Breast epithelium (tissue), 3 donors: ENCODE measurements around the gene CDK14.

Experiments
- CTCF ChIP-seq, 3 donors: fragments of 450-650 bp; IDR thresholded peaks; one replicate each; pipeline ENCODE4 v1.5.1; 2016 to 2017; ENCODE audit warnings: antibody characterized with exemption in 3 of 3, mild to moderate bottlenecking in 3 of 3, moderate library complexity in 3 of 3
- POLR2A ChIP-seq: fragments of 450-650 bp; IDR thresholded peaks from one replicate; pipeline ENCODE4 v1.6.1; 2016; ENCODE audit warnings: antibody characterized with exemption, mild to moderate bottlenecking, moderate library complexity
- POLR2AphosphoS5 ChIP-seq, 3 donors: sonication (generic); formaldehyde crosslinking; IDR thresholded peaks; one replicate each; pipeline ENCODE4 v1.6.1; 2017; ENCODE audit warnings: antibody characterized with exemption in 3 of 3

DNA sequence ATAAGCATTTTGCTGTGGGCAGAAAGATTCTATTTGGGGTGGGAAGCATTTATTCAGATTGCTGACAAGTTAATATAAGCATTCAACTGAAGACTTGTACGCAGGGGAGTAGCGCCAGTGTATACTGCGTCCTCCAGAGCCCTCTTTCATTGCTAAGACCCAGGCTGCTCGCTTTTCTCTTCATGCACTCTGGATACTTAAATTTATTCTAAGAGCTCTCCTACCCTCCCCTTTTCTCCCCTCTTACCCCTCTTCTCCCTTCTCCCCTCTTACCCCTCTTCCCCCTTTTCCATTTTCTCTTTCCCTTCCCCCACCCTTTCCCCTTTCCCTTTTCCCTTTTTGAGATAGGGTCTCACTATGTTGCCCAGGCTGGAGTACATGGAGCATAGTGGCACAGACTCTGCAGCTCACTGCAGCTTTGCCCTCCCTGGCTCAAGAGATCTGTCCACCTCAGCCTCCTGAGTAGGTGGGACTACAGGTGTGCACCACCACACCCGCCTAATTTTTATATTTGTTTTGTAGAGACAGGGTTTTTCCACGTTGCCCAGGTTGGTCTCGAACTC, 125.8 kb downstream of the CDK14 start:
- TF ChIP-seq POLR2AphosphoS5 (IDR thresholded peaks at IDR 0.05) (no peak), CTCF (IDR thresholded peaks at IDR 0.05) (no peak), POLR2A (no peak)
